SK-N-SH treated with all-trans-retinoic acid at 6 μM for 48 hours (cell line): Measurements from ENCODE around the gene SNHG17.

Experiments used
- ATAC-seq: fragments of 200-7000 bp; cut with Tn5 transposase; 3 replicates; pipeline ENCODE4 v1.9.1; 2020; ENCODE audit warnings: mild to moderate bottlenecking, moderate library complexity
- ARNTL ChIP-seq: fragments of 450-650 bp; formaldehyde crosslinking; IDR thresholded peaks from 2 replicates; pipeline ENCODE4 v1.5.0; 2020; ENCODE audit warnings: low read depth, mild to moderate bottlenecking, moderate library complexity, borderline replicate concordance
- BACH2 ChIP-seq: fragments of 250-450 bp; sonication (Bioruptor Pico); IDR thresholded peaks from 2 replicates; pipeline ENCODE4 v1.9.0; 2021; ENCODE audit warnings: mild to moderate bottlenecking, borderline replicate concordance
- CSDC2 ChIP-seq: fragments of 250-450 bp; sonication (Bioruptor Pico); IDR thresholded peaks from 2 replicates; pipeline ENCODE4 v1.5.0; 2020; ENCODE audit warnings: mild to moderate bottlenecking, moderate library complexity
- GLIS3 ChIP-seq: fragments of 250-450 bp; sonication (Bioruptor Pico); IDR thresholded peaks from 2 replicates; pipeline ENCODE4 v1.5.0; 2020; ENCODE audit warnings: mild to moderate bottlenecking, moderate library complexity
- ISL1 ChIP-seq: fragments of 250-450 bp; sonication (Bioruptor Pico); IDR thresholded peaks from 2 replicates; pipeline ENCODE4 v2.1.2; 2022; ENCODE audit warnings: mild to moderate bottlenecking, moderate library complexity
- OSR1 ChIP-seq: fragments of 250-450 bp; sonication (Bioruptor Pico); IDR thresholded peaks from 2 replicates; pipeline ENCODE4 v1.8.0; 2022; ENCODE audit warnings: moderate library complexity, mild to moderate bottlenecking, inconsistent platforms
- RARB ChIP-seq: fragments of 250-450 bp; sonication (Bioruptor Pico); IDR thresholded peaks from 2 replicates; pipeline ENCODE4 v1.8.0; 2021; ENCODE audit warnings: mild to moderate bottlenecking, moderate library complexity
- SNAI2 ChIP-seq: fragments of 250-450 bp; sonication (Bioruptor Pico); IDR thresholded peaks from 2 replicates; pipeline ENCODE4 v1.5.0; 2020; ENCODE audit warnings: mild to moderate bottlenecking, moderate library complexity
- TCF4 ChIP-seq: fragments of 250-450 bp; sonication (Bioruptor Pico); IDR thresholded peaks from 2 replicates; pipeline ENCODE4 v1.8.0; 2021; ENCODE audit warnings: mild to moderate bottlenecking, moderate library complexity, borderline replicate concordance
- TOX ChIP-seq: fragments of 250-450 bp; sonication (Bioruptor Pico); IDR thresholded peaks from 2 replicates; pipeline ENCODE4 v1.8.0; 2021; ENCODE audit warnings: mild to moderate bottlenecking, moderate library complexity, borderline replicate concordance
- ZC3H10 ChIP-seq: fragments of 250-450 bp; sonication (Bioruptor Pico); IDR thresholded peaks from 2 replicates; pipeline ENCODE4 v1.5.1; 2021; ENCODE audit warnings: mild to moderate bottlenecking, moderate library complexity
- ZFP3 ChIP-seq: fragments of 250-450 bp; sonication (Bioruptor Pico); IDR thresholded peaks from 2 replicates; pipeline ENCODE4 v1.5.0; 2020; ENCODE audit warnings: mild to moderate bottlenecking, moderate library complexity
- ZFP30 ChIP-seq: fragments of 450-650 bp; formaldehyde crosslinking; IDR thresholded peaks from 2 replicates; pipeline ENCODE4 v1.5.0; 2022; ENCODE audit warnings: mild to moderate bottlenecking, moderate library complexity
- ZNF565 ChIP-seq: fragments of 450-650 bp; formaldehyde crosslinking; conservative IDR thresholded peaks from 2 replicates; pipeline ENCODE4 v1.5.0; 2020; ENCODE audit warnings: low read depth, mild to moderate bottlenecking, moderate library complexity
- ZNF70 ChIP-seq: fragments of 450-650 bp; formaldehyde crosslinking; IDR thresholded peaks from 2 replicates; pipeline ENCODE4 v1.5.0; 2020; ENCODE audit warnings: mild to moderate bottlenecking, moderate library complexity
- ZNF8 ChIP-seq: fragments of 450-650 bp; formaldehyde crosslinking; IDR thresholded peaks from 2 replicates; pipeline ENCODE4 v1.5.0; 2020; ENCODE audit warnings: mild to moderate bottlenecking, moderate library complexity
- TF ChIP-seq, protein P1 (sequence below): fragments of 250-450 bp; sonication (Bioruptor Pico); IDR thresholded peaks from 2 replicates; pipeline ENCODE4 v1.5.1; 2021; ENCODE audit warnings: mild to moderate bottlenecking, moderate library complexity
- TF ChIP-seq, protein P2 (sequence below): fragments of 250-450 bp; sonication (Bioruptor Pico); IDR thresholded peaks from 2 replicates; pipeline ENCODE4 v1.8.0; 2020; ENCODE audit warnings: mild to moderate bottlenecking, moderate library complexity, borderline replicate concordance
- TF ChIP-seq, protein P3 (sequence below): fragments of 250-450 bp; sonication (Bioruptor Pico); IDR thresholded peaks from 2 replicates; pipeline ENCODE4 v1.5.0; 2020; ENCODE audit warnings: mild to moderate bottlenecking, moderate library complexity
- TF ChIP-seq, protein P4 (sequence below): fragments of 250-450 bp; sonication (Bioruptor Pico); IDR thresholded peaks from 2 replicates; pipeline ENCODE4 v1.5.1; 2020; ENCODE audit warnings: low read depth, mild to moderate bottlenecking, moderate library complexity

Gene SNHG17

DNA sequence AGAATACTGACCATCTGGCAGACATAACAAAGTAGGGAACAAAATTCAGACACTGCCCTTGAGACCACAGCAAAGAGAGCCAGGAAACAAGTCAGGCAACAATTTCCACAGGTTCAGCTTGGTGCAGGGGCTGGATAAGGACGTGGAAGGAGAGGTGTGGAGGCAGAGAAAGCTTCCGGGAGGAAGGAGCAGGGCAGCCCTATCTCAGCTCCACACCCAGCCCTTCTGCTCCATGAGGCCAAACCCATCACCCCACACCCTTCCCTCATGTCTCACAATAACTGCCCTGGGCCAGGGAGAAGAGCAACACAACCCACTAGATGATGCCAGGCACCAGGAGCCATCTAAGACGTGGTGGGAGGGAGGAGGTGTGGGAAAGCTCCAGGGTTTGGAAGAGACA is 5.8 kb downstream of the SNHG17 start:
- no peak for ATAC-seq

DNA sequence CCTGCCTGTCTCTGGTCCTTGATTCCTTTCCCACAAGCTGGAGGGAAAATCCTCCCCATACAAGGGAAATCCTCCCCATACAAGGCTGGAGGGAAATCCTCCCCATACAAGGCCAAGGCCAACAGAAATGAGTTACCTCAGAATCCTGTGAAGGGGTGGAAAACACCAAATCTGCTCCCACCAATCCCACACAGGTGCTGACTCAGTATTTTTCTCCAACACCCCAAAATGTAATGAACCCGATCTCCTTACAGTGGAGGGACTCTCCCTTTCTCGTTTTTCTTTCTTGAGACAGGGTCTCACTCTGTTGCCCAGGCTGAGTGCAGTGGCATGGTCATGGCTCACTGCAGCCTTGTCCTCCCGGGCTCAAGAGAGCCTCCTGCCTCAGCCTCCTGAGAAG is 6.3 kb downstream of the SNHG17 start:
- ATAC-seq: no peak
- no peak for TF ChIP-seq TOX
- TF ChIP-seq GLIS3: no peak
- TF ChIP-seq ZFP30 (CRISPR knock-in tag): no peak
- TF ChIP-seq BACH2 (CRISPR knock-in tag): no peak
- TF ChIP-seq ZNF565 (CRISPR knock-in tag): no peak
- no peak for TF ChIP-seq TCF4 (CRISPR knock-in tag)
- TF ChIP-seq RARB (CRISPR knock-in tag): no peak
- no peak for TF ChIP-seq CSDC2 (CRISPR knock-in tag)
- TF ChIP-seq, protein P1, sequence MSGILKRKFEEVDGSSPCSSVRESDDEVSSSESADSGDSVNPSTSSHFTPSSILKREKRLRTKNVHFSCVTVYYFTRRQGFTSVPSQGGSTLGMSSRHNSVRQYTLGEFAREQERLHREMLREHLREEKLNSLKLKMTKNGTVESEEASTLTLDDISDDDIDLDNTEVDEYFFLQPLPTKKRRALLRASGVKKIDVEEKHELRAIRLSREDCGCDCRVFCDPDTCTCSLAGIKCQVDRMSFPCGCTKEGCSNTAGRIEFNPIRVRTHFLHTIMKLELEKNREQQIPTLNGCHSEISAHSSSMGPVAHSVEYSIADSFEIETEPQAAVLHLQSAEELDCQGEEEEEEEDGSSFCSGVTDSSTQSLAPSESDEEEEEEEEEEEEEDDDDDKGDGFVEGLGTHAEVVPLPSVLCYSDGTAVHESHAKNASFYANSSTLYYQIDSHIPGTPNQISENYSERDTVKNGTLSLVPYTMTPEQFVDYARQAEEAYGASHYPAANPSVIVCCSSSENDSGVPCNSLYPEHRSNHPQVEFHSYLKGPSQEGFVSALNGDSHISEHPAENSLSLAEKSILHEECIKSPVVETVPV (CRISPR knock-in tag): no peak
- no peak for TF ChIP-seq ZNF70 (CRISPR knock-in tag)
- no peak for TF ChIP-seq SNAI2 (CRISPR knock-in tag)
- no peak for TF ChIP-seq ZC3H10
- TF ChIP-seq ISL1 (CRISPR knock-in tag): no peak
- no peak for TF ChIP-seq ARNTL (CRISPR knock-in tag)
- TF ChIP-seq, all 23 proteins: peak for 0

More for the DNA sequence above, 5.8 kb downstream of the SNHG17 start:
- TF ChIP-seq CSDC2 (CRISPR knock-in tag) (no peak), GLIS3 (no peak), SNAI2 (CRISPR knock-in tag) (no peak), OSR1 (CRISPR knock-in tag) (no peak), ARNTL (CRISPR knock-in tag) (no peak), TOX (no peak), ZFP30 (CRISPR knock-in tag) (no peak)
- TF ChIP-seq, protein P2, sequence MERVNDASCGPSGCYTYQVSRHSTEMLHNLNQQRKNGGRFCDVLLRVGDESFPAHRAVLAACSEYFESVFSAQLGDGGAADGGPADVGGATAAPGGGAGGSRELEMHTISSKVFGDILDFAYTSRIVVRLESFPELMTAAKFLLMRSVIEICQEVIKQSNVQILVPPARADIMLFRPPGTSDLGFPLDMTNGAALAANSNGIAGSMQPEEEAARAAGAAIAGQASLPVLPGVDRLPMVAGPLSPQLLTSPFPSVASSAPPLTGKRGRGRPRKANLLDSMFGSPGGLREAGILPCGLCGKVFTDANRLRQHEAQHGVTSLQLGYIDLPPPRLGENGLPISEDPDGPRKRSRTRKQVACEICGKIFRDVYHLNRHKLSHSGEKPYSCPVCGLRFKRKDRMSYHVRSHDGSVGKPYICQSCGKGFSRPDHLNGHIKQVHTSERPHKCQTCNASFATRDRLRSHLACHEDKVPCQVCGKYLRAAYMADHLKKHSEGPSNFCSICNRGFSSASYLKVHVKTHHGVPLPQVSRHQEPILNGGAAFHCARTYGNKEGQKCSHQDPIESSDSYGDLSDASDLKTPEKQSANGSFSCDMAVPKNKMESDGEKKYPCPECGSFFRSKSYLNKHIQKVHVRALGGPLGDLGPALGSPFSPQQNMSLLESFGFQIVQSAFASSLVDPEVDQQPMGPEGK (CRISPR knock-in tag): no peak
- TF ChIP-seq, protein P3, sequence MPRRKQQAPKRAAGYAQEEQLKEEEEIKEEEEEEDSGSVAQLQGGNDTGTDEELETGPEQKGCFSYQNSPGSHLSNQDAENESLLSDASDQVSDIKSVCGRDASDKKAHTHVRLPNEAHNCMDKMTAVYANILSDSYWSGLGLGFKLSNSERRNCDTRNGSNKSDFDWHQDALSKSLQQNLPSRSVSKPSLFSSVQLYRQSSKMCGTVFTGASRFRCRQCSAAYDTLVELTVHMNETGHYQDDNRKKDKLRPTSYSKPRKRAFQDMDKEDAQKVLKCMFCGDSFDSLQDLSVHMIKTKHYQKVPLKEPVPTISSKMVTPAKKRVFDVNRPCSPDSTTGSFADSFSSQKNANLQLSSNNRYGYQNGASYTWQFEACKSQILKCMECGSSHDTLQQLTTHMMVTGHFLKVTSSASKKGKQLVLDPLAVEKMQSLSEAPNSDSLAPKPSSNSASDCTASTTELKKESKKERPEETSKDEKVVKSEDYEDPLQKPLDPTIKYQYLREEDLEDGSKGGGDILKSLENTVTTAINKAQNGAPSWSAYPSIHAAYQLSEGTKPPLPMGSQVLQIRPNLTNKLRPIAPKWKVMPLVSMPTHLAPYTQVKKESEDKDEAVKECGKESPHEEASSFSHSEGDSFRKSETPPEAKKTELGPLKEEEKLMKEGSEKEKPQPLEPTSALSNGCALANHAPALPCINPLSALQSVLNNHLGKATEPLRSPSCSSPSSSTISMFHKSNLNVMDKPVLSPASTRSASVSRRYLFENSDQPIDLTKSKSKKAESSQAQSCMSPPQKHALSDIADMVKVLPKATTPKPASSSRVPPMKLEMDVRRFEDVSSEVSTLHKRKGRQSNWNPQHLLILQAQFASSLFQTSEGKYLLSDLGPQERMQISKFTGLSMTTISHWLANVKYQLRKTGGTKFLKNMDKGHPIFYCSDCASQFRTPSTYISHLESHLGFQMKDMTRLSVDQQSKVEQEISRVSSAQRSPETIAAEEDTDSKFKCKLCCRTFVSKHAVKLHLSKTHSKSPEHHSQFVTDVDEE: no peak
- TF ChIP-seq, protein P4, sequence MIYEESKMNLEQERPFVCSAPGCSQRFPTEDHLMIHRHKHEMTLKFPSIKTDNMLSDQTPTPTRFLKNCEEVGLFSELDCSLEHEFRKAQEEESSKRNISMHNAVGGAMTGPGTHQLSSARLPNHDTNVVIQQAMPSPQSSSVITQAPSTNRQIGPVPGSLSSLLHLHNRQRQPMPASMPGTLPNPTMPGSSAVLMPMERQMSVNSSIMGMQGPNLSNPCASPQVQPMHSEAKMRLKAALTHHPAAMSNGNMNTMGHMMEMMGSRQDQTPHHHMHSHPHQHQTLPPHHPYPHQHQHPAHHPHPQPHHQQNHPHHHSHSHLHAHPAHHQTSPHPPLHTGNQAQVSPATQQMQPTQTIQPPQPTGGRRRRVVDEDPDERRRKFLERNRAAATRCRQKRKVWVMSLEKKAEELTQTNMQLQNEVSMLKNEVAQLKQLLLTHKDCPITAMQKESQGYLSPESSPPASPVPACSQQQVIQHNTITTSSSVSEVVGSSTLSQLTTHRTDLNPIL (CRISPR knock-in tag): no peak

DNA sequence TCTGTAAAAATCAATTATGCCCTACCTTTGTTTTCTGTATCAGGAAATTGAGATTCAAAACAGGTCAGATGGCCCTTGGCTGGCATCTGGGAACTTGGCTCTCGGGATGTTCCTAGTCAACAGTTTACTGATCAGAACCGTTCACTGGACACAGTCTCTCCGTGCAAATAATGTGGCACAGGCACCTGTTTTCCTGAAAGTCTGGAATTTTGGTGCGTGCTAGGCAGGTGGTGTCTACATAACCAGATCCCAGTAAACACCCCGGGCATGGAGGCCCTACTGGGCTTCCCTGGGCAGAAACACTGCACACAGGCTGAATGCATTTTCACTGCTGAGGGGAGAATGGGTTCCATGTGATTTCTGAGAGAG is 7.5 kb downstream of the SNHG17 start:
- TF ChIP-seq ZC3H10 (no peak), ZFP3 (CRISPR knock-in tag) (no peak), ZNF8 (CRISPR knock-in tag) (no peak), CSDC2 (CRISPR knock-in tag) (no peak), ZNF70 (CRISPR knock-in tag) (no peak), ISL1 (CRISPR knock-in tag) (no peak), ZFP30 (CRISPR knock-in tag) (no peak), TCF4 (CRISPR knock-in tag) (no peak), RARB (CRISPR knock-in tag) (no peak), ARNTL (CRISPR knock-in tag) (no peak)
- TF ChIP-seq, protein P3: no peak
- ATAC-seq: no peak
